ENCODE results near the gene MAN2B2.
"Not testable (repeated sequence)": the region's sequence is repeated elsewhere in the genome, so short reads cannot be mapped to it uniquely, and the experiment has no call there.

Gene MAN2B2

DNA sequence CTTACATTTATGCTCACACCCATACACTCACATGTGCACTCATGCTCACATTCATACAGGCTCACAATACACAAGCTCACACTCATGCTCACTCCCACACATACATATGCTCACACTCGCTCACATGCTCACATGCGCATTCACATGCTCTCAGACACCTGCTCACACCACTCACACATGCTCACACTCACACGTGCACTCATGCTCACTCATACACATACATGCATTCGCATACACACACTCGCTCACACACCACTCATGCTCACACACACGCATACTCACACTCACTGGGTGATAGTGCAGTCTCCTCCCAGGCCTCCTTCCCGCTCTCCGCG, 90.3 kb downstream of the MAN2B2 start:
- in situ Hi-C loops (cut with MboI; ENCODE audit: low sequenced_read_pairs) = no loop called here

GRCh38 chr4:6668391-6668790, 93.4 kb downstream of the MAN2B2 start:
- in situ Hi-C loops (cut with MboI; ENCODE audit: low sequenced_read_pairs) = no loop called here

DNA sequence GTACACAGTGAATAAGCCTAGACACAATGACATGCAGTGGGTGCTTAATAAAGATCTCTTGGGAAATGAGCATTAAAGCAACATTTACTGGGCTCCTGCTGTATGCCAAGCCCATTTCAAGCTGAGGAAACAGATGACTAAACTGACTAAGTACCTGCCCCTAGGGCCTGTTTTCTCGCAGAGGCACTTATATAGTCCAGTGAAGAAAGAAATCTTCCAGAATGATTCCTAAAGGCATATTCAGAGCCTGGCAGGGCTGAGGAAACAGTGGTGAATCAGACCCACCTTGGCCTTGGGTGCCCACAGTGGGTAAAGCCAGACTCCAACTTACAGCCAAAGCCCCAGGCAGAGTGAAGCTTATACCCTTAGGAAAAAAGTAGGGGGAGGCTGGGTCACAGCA, 96.7 kb downstream of the MAN2B2 start:
- in situ Hi-C loops (cut with MboI; ENCODE audit: low sequenced_read_pairs) = no loop called here

GRCh38 chr4:6672131-6672530, 97.1 kb downstream of the MAN2B2 start:
- in situ Hi-C loops (cut with MboI; ENCODE audit: low sequenced_read_pairs) = no loop called here

DNA sequence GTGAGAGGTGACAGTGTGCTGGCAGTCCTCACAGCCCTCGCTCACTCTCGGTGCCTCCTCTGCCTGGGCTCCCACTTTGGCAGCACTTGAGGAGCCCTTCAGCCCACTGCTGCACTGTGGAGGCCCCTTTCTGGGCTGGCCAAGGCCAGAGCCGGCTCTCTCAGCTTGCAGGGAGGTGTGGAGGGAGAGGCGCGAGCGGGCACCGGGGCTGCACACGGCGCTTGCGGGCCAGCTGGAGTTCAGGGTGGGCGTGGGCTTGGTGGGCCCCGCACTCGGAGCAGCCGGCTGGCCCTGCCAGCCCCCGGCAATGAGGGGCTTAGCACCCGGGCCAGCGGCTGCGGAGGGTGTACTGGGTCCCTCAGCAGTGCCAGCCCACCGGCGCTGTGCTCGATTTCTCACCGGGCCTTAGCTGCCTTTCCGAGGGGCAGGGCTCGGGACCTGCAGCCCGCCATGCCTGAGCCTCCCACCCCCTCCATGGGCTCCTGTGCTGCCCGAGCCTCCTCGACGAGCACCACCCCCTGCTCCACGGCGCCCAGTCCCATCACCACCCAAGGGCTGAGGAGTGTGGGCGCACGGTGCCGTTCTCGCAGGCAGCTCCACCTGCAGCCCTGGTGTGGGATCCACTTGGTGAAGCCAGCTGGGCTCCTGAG, 97.7 kb downstream of the MAN2B2 start:
- in situ Hi-C loops (cut with MboI; ENCODE audit: low sequenced_read_pairs) = not testable (repeated sequence)

All from HL-60/S4 treated with retinoic acid at 250 ng/mL for 4 days and 3 days (cell line).